K562 (cell line): Measurements from ENCODE around the gene SEC14L3. TPM values are rescaled to one million over a fixed set of nuclear protein-coding genes. Genes with fewer than 3 reads are reported as not detected.

Experiments
- ATF1 ChIP-seq, 2 experiments: fragments of 450-650 bp in 1 of 2; IDR thresholded peaks; 2 replicates each; pipeline ENCODE4 v1.6.1; 2016; ENCODE audit warnings: missing compliant biosample characterization in 1 of 2, missing genetic modification characterization in 1 of 2
- ATF6 ChIP-seq: sonication (generic); formaldehyde crosslinking; IDR thresholded peaks from 2 replicates; pipeline ENCODE4 v1.4.0; 2020; ENCODE audit warnings: mild to moderate bottlenecking, missing genetic modification reagents
- BDP1 ChIP-seq: IDR thresholded peaks from 3 replicates; pipeline ENCODE4 v1.6.1; 2011; ENCODE audit not compliant: insufficient read length, insufficient read depth
- CCNT2 ChIP-seq: IDR thresholded peaks from 2 replicates; pipeline ENCODE4 v1.6.1; 2011; ENCODE audit warnings: borderline replicate concordance, low read depth, mild to moderate bottlenecking, moderate library complexity, mixed read lengths, low read length; ENCODE audit not compliant: insufficient read length; ENCODE audit errors: extremely low read depth
- EGR1 ChIP-seq: fragments of 450-650 bp; conservative IDR thresholded peaks from 2 replicates; pipeline ENCODE4 v1.6.1; 2017; ENCODE audit warnings: mild to moderate bottlenecking
- ELF1 ChIP-seq: fragments of 200-800 bp; sonication (Bioruptor generic); IDR thresholded peaks from 2 replicates; pipeline ENCODE4 v1.6.1; 2016; ENCODE audit warnings: missing genetic modification characterization, missing compliant biosample characterization
- FOXK2 ChIP-seq, 2 experiments: fragments of 450-650 bp; IDR thresholded peaks in 1 of 2; conservative IDR thresholded peaks in 1 of 2; 2 replicates each; pipeline ENCODE4 v1.6.1; 2016; ENCODE audit warnings: low read depth in 2 of 2, mild to moderate bottlenecking in 1 of 2
- GABPB1 ChIP-seq: sonication (generic); formaldehyde crosslinking; IDR thresholded peaks from 2 replicates; pipeline ENCODE4 v1.8.0; 2022; ENCODE audit warnings: mild to moderate bottlenecking, missing genetic modification reagents
- HCFC1 ChIP-seq: IDR thresholded peaks from 2 replicates; pipeline ENCODE4 v1.6.1; 2012; ENCODE audit warnings: low read depth, low read length, improper control_type of control experiment
- HMGN3 ChIP-seq: IDR thresholded peaks from 2 replicates; pipeline ENCODE4 v1.6.1; 2011; ENCODE audit warnings: borderline replicate concordance, low read depth, mild to moderate bottlenecking, mixed read lengths, low read length; ENCODE audit not compliant: insufficient read length; ENCODE audit errors: extremely low read depth
- ILF3 ChIP-seq: fragments of 450-650 bp; IDR thresholded peaks from 2 replicates; pipeline ENCODE4 v1.6.1; 2018; ENCODE audit warnings: antibody characterized with exemption, mild to moderate bottlenecking, moderate library complexity, borderline replicate concordance
- L3MBTL2 ChIP-seq: fragments of 450-650 bp; IDR thresholded peaks from 2 replicates; pipeline ENCODE4 v1.6.1; 2016; ENCODE audit warnings: mild to moderate bottlenecking, moderate library complexity
- YY1 ChIP-seq, 3 experiments: IDR thresholded peaks; 2 replicates each; pipeline ENCODE4 v1.6.1; 2011; ENCODE audit warnings: low read length in 2 of 3, mild to moderate bottlenecking in 2 of 3, moderate library complexity in 2 of 3, borderline replicate concordance in 1 of 3, control low read depth in 1 of 3, low read depth in 1 of 3; ENCODE audit not compliant: insufficient read depth in 3 of 3, insufficient replicate concordance in 2 of 3, control insufficient read depth in 1 of 3, insufficient read length in 1 of 3; ENCODE audit errors: extremely low read depth in 1 of 3
- ZBTB11 ChIP-seq, 3 experiments: fragments of 200-800 bp in 1 of 3; fragments of 250-450 bp in 1 of 3; fragments of 450-650 bp in 1 of 3; sonication (Bioruptor Pico) in 1 of 3; sonication (Bioruptor generic) in 1 of 3; formaldehyde crosslinking in 1 of 3; IDR thresholded peaks; 2 replicates each; pipeline versions ENCODE4 v1.6.1 to v1.8.0; 2016 to 2022; ENCODE audit warnings: mild to moderate bottlenecking in 2 of 3, missing genetic modification characterization in 2 of 3, missing compliant biosample characterization in 1 of 3, moderate library complexity in 1 of 3
- ZNF41 ChIP-seq: fragments of 250-450 bp; sonication (Bioruptor Pico); conservative IDR thresholded peaks from 2 replicates; pipeline ENCODE4 v1.4.0; 2020; ENCODE audit warnings: mild to moderate bottlenecking
- ZNF589 ChIP-seq: fragments of 200-800 bp; sonication (Bioruptor generic); IDR thresholded peaks from 2 replicates; pipeline ENCODE4 v1.6.1; 2016; ENCODE audit warnings: low read depth, missing genetic modification characterization, missing compliant biosample characterization
- polyA plus RNA-seq, 8 experiments: library from polyadenylated mRNA; depleted of rRNA in 4 of 8; stranded (reverse) in 5 of 8; unstranded in 3 of 8; fragments of >200 nt; fragmentation: Nextera tagmentation in 2 of 8; fragmentation: Illumina TruSeq in 1 of 8; extraction: Ambion mirVana in 2 of 8; extraction: Trizol in 1 of 8; gene quantifications; 2 replicates each; pipeline versions ENCODE4 v1.2.1 to v1.2.3, GENCODE V29; 2011 to 2014; ENCODE audit warnings: inconsistent platforms in 1 of 8, missing spikeins in 1 of 8
- total RNA-seq, 7 experiments: library from RNA; depleted of rRNA in 6 of 7; stranded (reverse); fragments of >200 nt in 6 of 7; fragmentation: Illumina TruSeq in 2 of 7; extraction: Trizol in 2 of 7; gene quantifications; 2 replicates each; pipeline versions ENCODE4 v1.2.1 to v1.2.3, GENCODE V29; 2011 to 2021; ENCODE audit warnings: low replicate concordance in 1 of 7
- TF ChIP-seq, protein P1 (sequence below), 2 experiments: IDR thresholded peaks in 1 of 2; conservative IDR thresholded peaks in 1 of 2; 2 replicates each; pipeline ENCODE4 v1.6.1; 2016; ENCODE audit warnings: low read depth in 2 of 2, mild to moderate bottlenecking in 1 of 2, missing compliant biosample characterization in 1 of 2, missing genetic modification characterization in 1 of 2, moderate library complexity in 1 of 2

The SEC14L3 gene
- total and polyA plus RNA-seq, 9 of the 15 experiments (the other 6 are each of a cell fraction or from before 2014, with no cell fraction given): not detected

GRCh38 chr22:30423959-30424533 is 47.8 kb downstream of the SEC14L3 start (continued):
- TF ChIP-seq ATF6 (CRISPR knock-in tag): no peak
- TF ChIP-seq ZBTB11 (CRISPR knock-in tag; IDR thresholded peaks at IDR 0.05): peak in 1 of 3 experiments; percentile 78; a peak in 2 of 6 replicates
- TF ChIP-seq ELF1: 0 out of 2 replicates have a peak, but pooled peaks have one; percentile 23
- TF ChIP-seq ILF3: no peak
- TF ChIP-seq ZNF589 (CRISPR knock-in tag): 0 out of 2 replicates have a peak, but pooled peaks have one; percentile 54
- TF ChIP-seq HCFC1: peak; percentile 87
- TF ChIP-seq ZNF41: no peak
- no peak for TF ChIP-seq BDP1
- TF ChIP-seq FOXK2 (conservative IDR thresholded peaks at IDR 0.05 in 1 of 2, IDR thresholded peaks at IDR 0.05 in 1 of 2; ENCODE audit: low read depth in 2 of 2): peak in 1 of 2 experiments; percentile 57; a peak in 2 of 4 replicates
- peak; percentile 71 for TF ChIP-seq EGR1
- TF ChIP-seq, protein P1, sequence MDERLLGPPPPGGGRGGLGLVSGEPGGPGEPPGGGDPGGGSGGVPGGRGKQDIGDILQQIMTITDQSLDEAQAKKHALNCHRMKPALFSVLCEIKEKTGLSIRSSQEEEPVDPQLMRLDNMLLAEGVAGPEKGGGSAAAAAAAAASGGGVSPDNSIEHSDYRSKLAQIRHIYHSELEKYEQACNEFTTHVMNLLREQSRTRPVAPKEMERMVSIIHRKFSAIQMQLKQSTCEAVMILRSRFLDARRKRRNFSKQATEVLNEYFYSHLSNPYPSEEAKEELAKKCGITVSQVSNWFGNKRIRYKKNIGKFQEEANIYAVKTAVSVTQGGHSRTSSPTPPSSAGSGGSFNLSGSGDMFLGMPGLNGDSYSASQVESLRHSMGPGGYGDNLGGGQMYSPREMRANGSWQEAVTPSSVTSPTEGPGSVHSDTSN (CRISPR knock-in tag; IDR thresholded peaks at IDR 0.05; ENCODE audit: low read depth): no peak
- TF ChIP-seq, protein P1 (tag; conservative IDR thresholded peaks at IDR 0.05; ENCODE audit: low read depth): no peak
- peak; percentile 57 for TF ChIP-seq ATF1 (CRISPR knock-in tag; IDR thresholded peaks at IDR 0.05)
- peak; percentile 95 for TF ChIP-seq ATF1 (tag; IDR thresholded peaks at IDR 0.05)
- TF ChIP-seq L3MBTL2: peak; percentile 82
- TF ChIP-seq GABPB1 (CRISPR knock-in tag): peak; percentile 63; the same call in 1 of the 2 replicates
- peak; percentile 46 for TF ChIP-seq HMGN3
- peak; percentile 67 for TF ChIP-seq CCNT2
- TF ChIP-seq YY1 (IDR thresholded peaks at IDR 0.05; ENCODE audit: borderline replicate concordance in 1 of 3, control insufficient read depth in 1 of 3, extremely low read depth in 1 of 3, insufficient read depth in 3 of 3, insufficient read length in 1 of 3, insufficient replicate concordance in 2 of 3, low read depth in 1 of 3, low read length in 2 of 3): peak; percentile 96 to 99 (median 99)
